ENCODE measurements around the gene USP43.

DNA sequence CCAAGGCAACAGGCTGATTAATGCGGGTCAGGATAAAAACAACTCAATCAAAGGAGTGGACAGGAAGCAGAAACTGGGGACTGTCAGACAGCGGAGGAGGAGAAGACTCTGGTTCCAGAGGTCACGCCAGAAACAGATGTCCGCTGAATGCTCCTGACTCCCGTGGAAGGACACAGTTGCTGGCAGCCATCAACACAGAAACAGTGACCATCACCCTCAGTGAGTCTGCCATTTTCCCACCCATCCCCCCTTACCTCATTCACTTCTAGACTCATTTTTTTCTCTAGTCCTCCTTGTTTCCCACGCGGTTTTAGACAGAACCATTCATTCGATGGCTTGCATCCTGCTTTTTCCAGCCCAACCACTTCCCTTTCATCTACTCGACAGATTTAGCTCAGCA, 105.2 kb downstream of the USP43 start:
- TF ChIP-seq, protein P1, sequence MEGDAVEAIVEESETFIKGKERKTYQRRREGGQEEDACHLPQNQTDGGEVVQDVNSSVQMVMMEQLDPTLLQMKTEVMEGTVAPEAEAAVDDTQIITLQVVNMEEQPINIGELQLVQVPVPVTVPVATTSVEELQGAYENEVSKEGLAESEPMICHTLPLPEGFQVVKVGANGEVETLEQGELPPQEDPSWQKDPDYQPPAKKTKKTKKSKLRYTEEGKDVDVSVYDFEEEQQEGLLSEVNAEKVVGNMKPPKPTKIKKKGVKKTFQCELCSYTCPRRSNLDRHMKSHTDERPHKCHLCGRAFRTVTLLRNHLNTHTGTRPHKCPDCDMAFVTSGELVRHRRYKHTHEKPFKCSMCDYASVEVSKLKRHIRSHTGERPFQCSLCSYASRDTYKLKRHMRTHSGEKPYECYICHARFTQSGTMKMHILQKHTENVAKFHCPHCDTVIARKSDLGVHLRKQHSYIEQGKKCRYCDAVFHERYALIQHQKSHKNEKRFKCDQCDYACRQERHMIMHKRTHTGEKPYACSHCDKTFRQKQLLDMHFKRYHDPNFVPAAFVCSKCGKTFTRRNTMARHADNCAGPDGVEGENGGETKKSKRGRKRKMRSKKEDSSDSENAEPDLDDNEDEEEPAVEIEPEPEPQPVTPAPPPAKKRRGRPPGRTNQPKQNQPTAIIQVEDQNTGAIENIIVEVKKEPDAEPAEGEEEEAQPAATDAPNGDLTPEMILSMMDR (conservative IDR thresholded peaks at IDR 0.05; ENCODE audit: low read depth, low read length): no peak
- no peak for TF ChIP-seq EZH2 (IDR thresholded peaks at IDR 0.05; ENCODE audit: borderline replicate concordance, low read depth, low read length, poor library complexity, severe bottlenecking)
